Loucy (cell line): ENCODE measurements around the gene TSC22D4.

Source experiments
- H2AFZ ChIP-seq: fragments of 200-600 bp; sonication (generic); 2 replicates; pipeline ENCODE4 v1.6.0; 2016; ENCODE audit warnings: antibody characterized with exemption, mild to moderate bottlenecking, low read length, moderate library complexity
- H3F3A ChIP-seq: fragments of 200-600 bp; 2 replicates; pipeline ENCODE4 v1.6.0; 2016; ENCODE audit warnings: antibody characterized with exemption, low read depth, mild to moderate bottlenecking
- H3K27me3 ChIP-seq: fragments of 200-600 bp; sonication (generic); 2 replicates; pipeline ENCODE4 v1.6.1; 2014; ENCODE audit warnings: low read length, mild to moderate bottlenecking; ENCODE audit not compliant: insufficient read depth, poor library complexity, severe bottlenecking
- H3K36me3 ChIP-seq: fragments of 200-600 bp; sonication (generic); 2 replicates; pipeline ENCODE4 v1.6.1; 2016; ENCODE audit warnings: low read length; ENCODE audit not compliant: insufficient read depth
- H3K4me1 ChIP-seq: fragments of 200-600 bp; sonication (generic); 2 replicates; pipeline ENCODE4 v1.5.1; 2014; ENCODE audit warnings: low read length, mild to moderate bottlenecking; ENCODE audit not compliant: insufficient read depth, poor library complexity, severe bottlenecking
- H3K4me2 ChIP-seq: fragments of 200-600 bp; sonication (generic); 2 replicates; pipeline ENCODE4 v1.6.0; 2014; ENCODE audit warnings: antibody characterized with exemption, low read length, low read depth, mild to moderate bottlenecking; ENCODE audit not compliant: poor library complexity, severe bottlenecking
- H3K4me3 ChIP-seq: fragments of 200-600 bp; sonication (generic); 2 replicates; pipeline ENCODE4 v1.5.1; 2014; ENCODE audit warnings: low read length, mild to moderate bottlenecking, mixed read lengths; ENCODE audit not compliant: poor library complexity, severe bottlenecking
- H3K79me2 ChIP-seq: fragments of 200-600 bp; sonication (generic); 2 replicates; pipeline ENCODE4 v1.6.1; 2014; ENCODE audit warnings: low read length; ENCODE audit not compliant: insufficient read depth
- H3K9ac ChIP-seq: fragments of 200-600 bp; sonication (generic); 2 replicates; pipeline ENCODE4 v1.6.0; 2014; ENCODE audit warnings: mild to moderate bottlenecking, low read depth, low read length, moderate library complexity; ENCODE audit not compliant: poor library complexity, severe bottlenecking
- H3K9me2 ChIP-seq: fragments of 200-600 bp; sonication (generic); replicated peaks from 2 replicates; pipeline ENCODE4 v1.6.1; 2016; ENCODE audit warnings: low read depth, low read length, mixed read lengths
- H3K9me3 ChIP-seq: fragments of 200-600 bp; sonication (generic); 2 replicates; pipeline ENCODE4 v1.6.1; 2014; ENCODE audit warnings: mild to moderate bottlenecking, antibody characterized with exemption, low read length, low read depth; ENCODE audit not compliant: insufficient read depth
- H4K20me1 ChIP-seq: fragments of 200-600 bp; sonication (generic); 2 replicates; pipeline ENCODE4 v1.6.0; 2014; ENCODE audit warnings: antibody characterized with exemption, low read length, mild to moderate bottlenecking; ENCODE audit not compliant: insufficient read depth, poor library complexity, severe bottlenecking
- EZH2phosphoT487 ChIP-seq: fragments of 200-600 bp; IDR thresholded peaks from 2 replicates; pipeline ENCODE4 v1.6.1; 2018; ENCODE audit warnings: antibody characterized with exemption, mild to moderate bottlenecking, moderate library complexity, borderline replicate concordance
- TF ChIP-seq, protein P1 (sequence below): fragments of 200-600 bp; sonication (generic); conservative IDR thresholded peaks from 2 replicates; pipeline ENCODE4 v1.5.1; 2014; ENCODE audit warnings: mild to moderate bottlenecking, antibody characterized with exemption, low read length

TSC22D4 gene

DNA sequence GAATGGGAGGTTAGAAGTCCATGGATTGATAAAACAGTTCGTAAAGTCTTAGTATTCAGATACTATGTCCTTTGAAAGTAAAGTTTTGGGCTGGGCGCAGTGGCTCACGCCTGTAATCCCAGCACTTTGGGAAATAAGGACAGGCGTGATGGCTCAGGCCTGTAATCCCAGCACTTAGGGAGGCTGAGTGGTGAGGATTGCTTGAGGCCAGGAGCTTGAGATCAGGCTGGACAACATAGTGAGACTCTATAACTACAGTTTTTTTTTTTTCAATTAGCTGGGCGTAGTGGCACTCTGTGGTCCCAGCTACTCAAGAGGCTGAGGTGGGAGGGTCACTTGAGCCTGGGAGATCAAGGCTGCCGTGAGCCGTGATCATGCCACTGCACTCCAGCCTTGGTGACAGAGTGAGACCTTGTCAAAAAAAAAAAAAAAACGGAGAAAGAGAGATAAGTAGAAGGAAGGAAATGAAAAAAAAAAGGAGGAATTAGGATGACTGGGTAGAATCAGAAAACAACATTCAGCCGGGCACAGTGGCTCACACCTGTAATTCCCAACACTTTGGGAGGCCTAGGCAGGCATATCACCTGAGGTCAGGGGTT is 34.3 kb upstream of the TSC22D4 start:
- H4K20me1 ChIP-seq = no peaks in the 10 kb centered on the region
- H3K36me3 ChIP-seq = no peaks in the 10 kb centered on the region
- no peaks in the 10 kb centered on the region for H3K79me2 ChIP-seq
- no peaks in the 10 kb centered on the region for H3K9me3 ChIP-seq
- H3K9me2 ChIP-seq = no peaks in the 10 kb centered on the region
- no peak overlapping the region for H3K4me2 ChIP-seq
- no peak overlapping the region for H3K9ac ChIP-seq
- no peak for TF ChIP-seq EZH2phosphoT487
- H3K4me3 ChIP-seq = no peak overlapping the region
- no peak overlapping the region for H2AFZ ChIP-seq
- peaks cover 10% of the 10 kb centered on the region for H3K4me1 ChIP-seq
- H3K27me3 ChIP-seq = no peaks in the 10 kb centered on the region
- H3F3A ChIP-seq = no peaks in the 10 kb centered on the region

- Histone ChIP-seq H2AFZ (no peak overlapping the region), H3K4me2 (no peak overlapping the region), H3K79me2 (no peaks in the 10 kb centered on the region), H3F3A (no peaks in the 10 kb centered on the region), H3K27me3 (no peaks in the 10 kb centered on the region), H3K36me3 (no peaks in the 10 kb centered on the region), H3K9me3 (no peaks in the 10 kb centered on the region), H4K20me1 (no peaks in the 10 kb centered on the region), H3K9me2 (no peaks in the 10 kb centered on the region), H3K4me3 (no peak overlapping the region), H3K4me1 (no peaks in the 10 kb centered on the region), H3K9ac (no peak overlapping the region)
- TF ChIP-seq EZH2phosphoT487 = no peak
- TF ChIP-seq, protein P1, sequence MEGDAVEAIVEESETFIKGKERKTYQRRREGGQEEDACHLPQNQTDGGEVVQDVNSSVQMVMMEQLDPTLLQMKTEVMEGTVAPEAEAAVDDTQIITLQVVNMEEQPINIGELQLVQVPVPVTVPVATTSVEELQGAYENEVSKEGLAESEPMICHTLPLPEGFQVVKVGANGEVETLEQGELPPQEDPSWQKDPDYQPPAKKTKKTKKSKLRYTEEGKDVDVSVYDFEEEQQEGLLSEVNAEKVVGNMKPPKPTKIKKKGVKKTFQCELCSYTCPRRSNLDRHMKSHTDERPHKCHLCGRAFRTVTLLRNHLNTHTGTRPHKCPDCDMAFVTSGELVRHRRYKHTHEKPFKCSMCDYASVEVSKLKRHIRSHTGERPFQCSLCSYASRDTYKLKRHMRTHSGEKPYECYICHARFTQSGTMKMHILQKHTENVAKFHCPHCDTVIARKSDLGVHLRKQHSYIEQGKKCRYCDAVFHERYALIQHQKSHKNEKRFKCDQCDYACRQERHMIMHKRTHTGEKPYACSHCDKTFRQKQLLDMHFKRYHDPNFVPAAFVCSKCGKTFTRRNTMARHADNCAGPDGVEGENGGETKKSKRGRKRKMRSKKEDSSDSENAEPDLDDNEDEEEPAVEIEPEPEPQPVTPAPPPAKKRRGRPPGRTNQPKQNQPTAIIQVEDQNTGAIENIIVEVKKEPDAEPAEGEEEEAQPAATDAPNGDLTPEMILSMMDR = no peak
Observed at GRCh38 chr7:100510437-100511239, 31.6 kb upstream of the TSC22D4 start.

GRCh38 chr7:100509231-100509630 is 30.2 kb upstream of the TSC22D4 start:
- H3K36me3 ChIP-seq = no peaks in the 10 kb centered on the region
- H4K20me1 ChIP-seq = no peaks in the 10 kb centered on the region
- no peaks in the 10 kb centered on the region for H3K27me3 ChIP-seq
- no peak overlapping the region for H3K9ac ChIP-seq
- no peaks in the 10 kb centered on the region for H3K9me2 ChIP-seq
- no peak overlapping the region for H2AFZ ChIP-seq
- no peak overlapping the region for H3K4me2 ChIP-seq
- no peaks in the 10 kb centered on the region for H3F3A ChIP-seq
- TF ChIP-seq, protein P1 = no peak
- no peak for TF ChIP-seq EZH2phosphoT487
- no peak overlapping the region for H3K4me3 ChIP-seq
- H3K4me1 ChIP-seq = no peaks in the 10 kb centered on the region
- no peaks in the 10 kb centered on the region for H3K9me3 ChIP-seq
- H3K79me2 ChIP-seq = no peaks in the 10 kb centered on the region
